NCI-H1417 treated with DMSO at 0.1 percent for 48 hours (cell line): Measurements from ENCODE around the gene THOC6.
A peak's percentile ranks its signal among the peaks of the same experiment; 100 is the strongest.

Experiments
- DNase-seq: peaks from one replicate; lab custom pipeline; 2025; lab: John Stamatoyannopoulos, UW

Gene THOC6

DNA sequence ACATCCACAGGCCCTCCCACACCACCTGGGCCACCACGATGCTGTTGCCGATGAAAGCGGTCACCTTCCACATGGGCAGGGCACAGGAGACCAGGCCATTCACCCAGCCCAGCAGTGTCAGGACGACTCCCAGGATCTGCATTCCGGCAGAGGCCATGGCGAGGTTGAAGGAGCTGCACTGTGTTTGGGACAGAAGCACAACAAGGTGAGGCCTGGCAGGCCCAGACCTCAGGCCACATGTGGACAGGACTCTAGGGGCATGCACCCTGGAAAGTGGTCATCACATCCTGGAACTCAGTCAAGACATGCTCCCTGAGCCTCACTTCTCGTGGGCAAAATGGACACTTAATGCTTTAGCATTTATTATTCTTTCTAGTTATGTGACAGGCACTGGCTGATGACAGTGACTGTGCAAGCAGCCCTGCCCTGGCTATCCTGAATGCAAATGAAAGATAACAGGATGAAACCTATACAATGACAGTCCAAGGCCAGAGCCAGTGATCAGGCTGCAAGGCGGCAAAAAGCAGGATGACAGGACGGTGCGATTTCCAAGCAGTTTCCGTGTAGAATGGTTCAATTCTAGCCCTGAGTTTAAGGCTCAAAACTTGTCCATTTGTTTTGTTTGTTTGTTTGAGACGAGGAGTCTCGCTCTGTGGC is 7.8 kb upstream of the THOC6 start:
- DNase-seq, result no peak

DNA sequence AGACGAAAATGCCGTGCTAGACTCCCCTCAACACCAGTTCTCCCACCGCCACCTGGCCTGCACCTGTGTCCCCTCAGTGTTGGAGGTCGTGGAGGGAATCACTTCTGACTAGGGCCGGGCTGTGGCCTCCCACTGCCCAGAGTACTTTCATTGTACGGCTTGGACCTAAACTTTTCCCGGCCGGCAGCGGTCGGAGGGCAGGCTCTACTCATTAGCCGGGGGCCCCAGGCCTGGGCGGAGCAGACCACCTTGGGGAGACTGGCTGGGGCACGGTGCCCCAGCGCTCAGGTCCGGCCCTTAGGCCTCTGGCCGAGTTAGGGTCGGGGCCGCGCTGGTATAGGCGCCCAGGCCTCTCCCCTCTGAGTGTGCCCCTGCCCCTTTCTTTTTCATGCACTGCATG is 6.5 kb upstream of the THOC6 start:
- DNase-seq, result no peak

GRCh38 chr16:3017794-3018506 is 5.9 kb upstream of the THOC6 start, which contains the start of gene CLDN6:
Gene CLDN6, minus strand, starts transcription at chr16:3018183. Its CDS starts 2,162 bp downstream, at chr16:3016021.
- DNase-seq, result no peak

DNA sequence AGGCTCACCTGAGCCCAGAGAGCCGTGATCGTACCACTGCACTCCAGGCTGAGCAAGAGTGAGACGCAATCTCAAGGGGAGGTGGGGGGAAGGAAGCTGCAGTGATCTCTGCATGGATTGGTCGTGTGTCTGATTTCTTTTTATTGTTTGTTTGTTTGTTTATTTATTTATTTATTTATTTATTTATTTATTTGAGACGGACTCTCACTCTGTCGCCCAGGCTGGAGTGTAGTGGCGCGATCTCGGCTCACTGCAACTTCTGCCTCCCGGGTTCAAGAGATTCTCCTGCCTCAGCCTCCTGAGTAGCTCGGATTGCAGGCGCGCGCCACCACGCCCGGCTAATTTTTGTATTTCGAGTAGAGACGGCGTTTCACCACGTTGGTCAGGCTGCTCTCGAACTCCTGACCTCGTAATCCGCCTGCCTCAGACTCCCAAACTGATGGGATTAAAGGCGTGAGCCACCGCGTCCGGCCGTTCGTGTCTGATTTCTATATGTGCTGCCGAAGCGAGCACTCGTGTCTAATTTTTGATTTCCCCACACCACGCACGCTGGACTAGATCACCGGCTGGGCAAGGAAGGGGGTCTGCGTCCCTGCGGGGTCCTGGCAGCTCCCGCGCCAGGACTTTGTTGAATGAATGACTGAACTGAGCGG is 4.1 kb upstream of the THOC6 start:
- DNase-seq, result no peak

- no peak for DNase-seq
Measured at GRCh38 chr16:3020247-3020603, 3.6 kb upstream of the THOC6 start, which contains the start of gene TNFRSF12A. Gene TNFRSF12A, plus strand, starts transcription at chr16:3020368. Its CDS starts 30 bp downstream, at chr16:3020398.

GRCh38 chr16:3020604-3021448 is 3.0 kb upstream of the THOC6 start:
- no peak for DNase-seq

DNA sequence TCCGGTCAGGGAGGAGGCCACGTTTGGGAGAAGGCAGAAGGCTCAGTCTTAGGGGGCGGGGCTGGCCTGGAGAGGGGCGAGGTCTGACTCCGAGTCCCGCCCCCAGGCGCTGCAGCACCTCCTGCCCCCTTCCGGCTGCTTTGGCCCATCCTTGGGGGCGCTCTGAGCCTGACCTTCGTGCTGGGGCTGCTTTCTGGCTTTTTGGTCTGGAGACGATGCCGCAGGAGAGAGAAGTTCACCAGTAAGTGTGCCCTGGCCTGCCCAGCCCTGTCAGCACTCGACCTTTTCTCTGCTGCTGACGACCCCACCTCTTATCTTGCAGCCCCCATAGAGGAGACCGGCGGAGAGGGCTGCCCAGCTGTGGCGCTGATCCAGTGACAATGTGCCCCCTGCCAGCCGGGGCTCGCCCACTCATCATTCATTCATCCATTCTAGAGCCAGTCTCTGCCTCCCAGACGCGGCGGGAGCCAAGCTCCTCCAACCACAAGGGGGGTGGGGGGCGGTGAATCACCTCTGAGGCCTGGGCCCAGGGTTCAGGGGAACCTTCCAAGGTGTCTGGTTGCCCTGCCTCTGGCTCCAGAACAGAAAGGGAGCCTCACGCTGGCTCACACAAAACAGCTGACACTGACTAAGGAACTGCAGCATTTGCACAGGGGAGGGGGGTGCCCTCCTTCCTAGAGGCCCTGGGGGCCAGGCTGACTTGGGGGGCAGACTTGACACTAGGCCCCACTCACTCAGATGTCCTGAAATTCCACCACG is 2.2 kb upstream of the THOC6 start:
- no peak for DNase-seq

DNA sequence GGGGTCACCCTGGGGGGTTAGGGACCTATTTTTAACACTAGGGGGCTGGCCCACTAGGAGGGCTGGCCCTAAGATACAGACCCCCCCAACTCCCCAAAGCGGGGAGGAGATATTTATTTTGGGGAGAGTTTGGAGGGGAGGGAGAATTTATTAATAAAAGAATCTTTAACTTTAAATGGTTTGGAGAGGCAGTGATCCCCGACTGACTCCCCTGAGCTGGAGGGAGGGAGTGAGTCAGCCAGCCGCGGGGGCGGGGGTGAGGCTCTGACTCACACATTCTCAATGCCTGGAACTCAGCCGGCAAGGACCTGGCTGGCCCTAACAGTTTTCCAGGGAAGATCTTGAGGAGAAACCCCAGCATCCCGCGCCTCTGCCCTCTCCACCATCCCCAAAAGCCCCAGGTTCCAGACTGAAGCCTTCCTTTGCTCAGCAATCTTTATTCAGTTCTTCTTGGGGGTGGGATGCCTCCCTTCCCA is 1.6 kb upstream of the THOC6 start:
- no peak for DNase-seq

- no peak for DNase-seq
Measured at GRCh38 chr16:3022684-3023414, 986 bp upstream of the THOC6 start.

DNA sequence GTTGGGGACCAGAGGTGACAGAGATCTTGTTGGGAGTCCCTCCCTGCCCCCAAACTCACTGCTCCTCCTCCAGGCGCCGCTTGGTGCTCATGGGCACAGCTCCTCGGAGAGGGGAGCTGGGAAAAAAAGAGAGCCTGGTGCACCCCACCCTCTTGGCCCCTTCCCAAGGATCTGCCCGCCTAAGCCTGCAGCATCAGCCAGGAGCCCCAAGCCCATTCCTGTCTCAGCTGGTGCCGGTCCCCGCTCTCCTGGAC is 493 bp upstream of the THOC6 start:
- DNase-seq, result no peak

DNA sequence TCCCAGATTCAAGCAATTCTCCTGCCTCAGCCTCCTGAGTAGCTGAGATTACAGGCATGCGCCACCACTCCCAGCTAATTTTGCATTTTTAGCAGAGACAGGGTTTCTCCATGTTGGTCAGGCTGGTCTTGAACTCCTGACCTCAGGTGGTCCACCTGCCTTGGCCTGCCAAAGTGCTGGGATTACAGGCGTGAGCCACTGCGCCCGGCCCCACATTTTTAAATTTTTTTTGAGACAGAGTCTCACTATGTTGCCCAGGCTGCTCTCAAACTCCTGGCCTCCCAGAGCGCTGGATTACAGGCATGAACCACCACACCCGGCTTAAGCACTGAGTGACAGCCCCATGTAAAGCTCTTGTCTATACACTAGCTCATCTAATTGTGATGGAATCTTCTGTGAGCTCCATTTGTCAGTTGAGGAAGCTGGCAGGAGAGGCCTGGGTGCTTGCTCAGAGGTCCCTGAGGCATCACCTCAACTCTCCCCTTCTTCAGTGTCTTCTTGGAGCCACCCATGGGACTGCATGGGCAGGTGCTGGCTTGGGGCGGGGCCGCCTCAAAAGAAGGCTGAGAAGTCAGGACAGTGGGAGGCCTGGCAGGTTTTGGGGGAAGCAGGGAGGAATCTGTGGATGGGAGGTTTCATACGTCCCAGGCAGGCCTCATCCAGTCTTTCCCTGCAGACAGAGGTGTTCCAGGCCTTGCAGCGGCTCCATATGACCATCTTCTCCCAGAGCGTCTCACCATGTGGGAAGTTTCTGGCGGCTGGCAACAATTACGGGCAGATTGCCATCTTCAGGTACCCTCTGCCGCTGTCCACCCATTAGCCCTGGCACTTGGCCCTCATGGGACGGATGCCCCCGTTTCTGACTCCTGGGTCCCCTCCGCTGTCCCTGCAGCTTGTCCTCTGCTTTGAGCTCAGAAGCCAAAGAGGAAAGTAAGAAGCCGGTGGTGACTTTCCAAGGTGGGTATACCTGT is 1.5 kb downstream of the THOC6 start:
- DNase-seq, result no peak

GRCh38 chr16:3026003-3026378 is 2.2 kb downstream of the THOC6 start:
- DNase-seq, result no peak

DNA sequence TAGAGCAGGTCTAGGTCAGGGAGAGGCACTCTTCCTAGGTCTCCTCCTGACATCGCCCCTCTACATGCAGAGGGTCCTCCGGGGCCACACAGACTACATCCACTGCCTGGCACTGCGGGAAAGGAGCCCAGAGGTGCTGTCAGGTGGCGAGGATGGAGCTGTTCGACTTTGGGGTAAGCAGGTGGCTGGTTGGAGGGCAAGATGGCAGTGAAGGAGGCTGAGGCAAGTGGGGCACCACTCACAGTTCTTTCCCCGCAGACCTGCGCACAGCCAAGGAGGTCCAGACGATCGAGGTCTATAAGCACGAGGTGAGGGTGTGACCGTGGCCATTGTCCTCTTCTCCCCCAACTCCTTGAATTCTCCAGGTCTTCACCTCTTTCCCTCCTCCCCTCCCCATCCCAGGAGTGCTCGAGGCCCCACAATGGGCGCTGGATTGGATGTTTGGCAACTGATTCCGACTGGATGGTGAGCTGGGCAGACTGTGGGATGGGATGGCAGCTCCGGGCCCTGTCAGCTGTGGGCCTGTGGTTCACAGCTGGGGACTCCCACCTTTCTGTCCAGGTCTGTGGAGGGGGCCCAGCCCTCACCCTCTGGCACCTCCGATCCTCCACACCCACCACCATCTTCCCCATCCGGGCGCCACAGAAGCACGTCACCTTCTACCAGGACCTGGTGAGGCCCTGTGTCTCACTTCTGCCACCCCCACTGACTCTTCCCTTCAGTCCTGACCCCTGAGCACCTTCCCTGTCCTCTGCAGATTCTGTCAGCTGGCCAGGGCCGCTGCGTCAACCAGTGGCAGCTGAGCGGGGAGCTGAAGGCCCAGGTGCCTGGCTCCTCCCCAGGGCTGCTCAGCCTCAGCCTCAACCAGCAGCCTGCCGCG is 3.0 kb downstream of the THOC6 start:
- DNase-seq, result no peak

GRCh38 chr16:3027489-3027795 is 3.6 kb downstream of the THOC6 start:
- no peak for DNase-seq

GRCh38 chr16:3027983-3028715 is 4.3 kb downstream of the THOC6 start:
- peak; percentile 19 for DNase-seq

DNA sequence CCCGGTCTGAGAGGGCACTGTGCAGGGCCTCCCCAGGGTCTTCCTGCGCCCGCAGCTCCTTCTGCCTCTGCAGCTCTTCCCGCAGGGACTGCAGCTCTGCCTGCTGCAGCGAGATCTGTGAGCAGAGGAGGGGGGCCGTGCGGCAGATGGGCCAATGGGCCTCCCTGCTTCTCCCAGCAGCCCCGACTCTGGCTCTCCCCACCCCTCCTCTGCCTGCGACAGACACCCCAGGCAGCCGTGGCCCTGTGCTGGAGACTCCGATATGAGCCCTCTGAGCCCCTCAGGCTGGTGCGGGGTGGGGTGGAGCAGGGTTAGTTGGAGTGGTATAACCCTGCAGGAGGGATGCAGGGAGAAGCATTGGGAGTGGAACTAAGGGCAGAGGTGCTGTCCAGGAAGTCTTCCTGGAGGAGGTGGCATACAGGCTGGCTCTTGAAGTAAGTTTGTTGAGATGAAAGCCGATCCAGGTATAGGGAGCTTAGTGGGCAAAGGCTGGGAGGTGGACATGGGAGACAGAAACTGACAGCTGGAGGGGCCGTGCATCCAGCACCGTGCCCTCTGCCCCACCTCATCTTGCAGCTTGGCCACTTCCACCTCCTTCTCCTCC is 5.0 kb downstream of the THOC6 start:
- DNase-seq, result no peak

DNA sequence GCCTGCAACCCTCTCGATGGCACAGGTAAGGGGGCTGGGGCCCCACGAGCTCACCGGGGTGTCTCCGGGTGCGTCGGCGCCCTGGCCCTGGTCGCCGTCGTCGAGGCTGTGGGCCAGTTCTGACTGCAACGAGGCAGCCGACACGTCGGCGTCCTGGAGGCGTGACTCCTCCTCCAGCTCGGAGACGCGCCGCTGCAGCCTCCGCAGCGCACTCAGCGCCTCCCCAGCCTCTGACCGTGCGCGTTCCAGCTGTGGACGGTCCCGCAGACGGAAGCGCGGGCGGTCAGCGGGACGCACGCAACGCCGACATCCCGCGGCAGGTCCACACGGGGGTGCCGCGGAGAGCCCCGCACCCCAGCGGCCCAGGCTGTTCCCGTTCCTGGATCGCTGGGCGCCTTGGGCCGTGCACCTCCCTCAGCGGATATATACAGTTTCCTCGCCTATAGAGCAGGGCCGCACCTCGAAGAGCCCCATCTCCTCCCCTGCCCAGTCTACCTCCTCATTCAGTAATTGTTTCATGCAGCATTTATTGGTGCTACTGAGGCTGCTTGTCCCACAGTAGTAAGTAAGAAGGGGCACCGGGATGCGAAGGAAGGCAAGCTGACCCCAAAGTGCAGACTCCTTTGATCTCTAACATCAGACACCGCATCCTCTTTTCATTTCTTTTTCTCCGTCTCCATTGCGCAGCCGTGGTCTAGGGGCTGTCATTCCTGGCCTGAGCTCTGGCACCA is 5.8 kb downstream of the THOC6 start:
- no peak for DNase-seq
